ENCODE measurements around the gene COL8A2. TPM values are rescaled to one million over a fixed set of nuclear protein-coding genes. Genes with fewer than 3 reads are reported as not detected.

The COL8A2 gene
- total RNA-seq, 2 experiments from 2014 or later: 1.8 to 1.9 TPM

- Mint-ChIP-seq H3K27ac (no peak overlapping the region), H3K36me3 (no peaks in the 10 kb centered on the region), H3K4me1 (no peaks in the 10 kb centered on the region), H3K4me3 (no peak overlapping the region), H3K27me3 (no peaks in the 10 kb centered on the region), H3K9me3 (no peaks in the 10 kb centered on the region)
- no peak for DNase-seq
Measured at GRCh38 chr1:36055706-36056105, 69.3 kb downstream of the COL8A2 start.

DNA sequence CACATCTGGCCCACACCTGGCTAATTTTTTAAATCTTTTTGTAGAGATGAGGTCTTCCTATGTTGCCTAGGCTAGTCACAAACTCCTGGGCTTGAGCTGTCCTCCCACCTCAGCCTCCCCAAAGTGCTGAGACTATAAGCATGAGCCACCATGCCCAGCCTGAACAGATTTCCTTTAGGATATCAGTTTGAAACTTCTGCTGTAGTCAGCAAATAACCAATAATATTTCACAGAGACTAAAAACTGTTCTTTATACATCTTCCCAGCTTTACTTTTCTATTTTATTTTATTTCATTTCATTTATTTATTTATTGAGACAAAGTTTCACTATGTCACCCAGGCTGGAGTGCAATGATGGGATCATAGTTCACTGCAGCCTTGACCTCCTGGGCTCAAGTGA, 71.0 kb downstream of the COL8A2 start:
- Mint-ChIP-seq H3K27me3 (no peaks in the 10 kb centered on the region), H3K4me1 (no peaks in the 10 kb centered on the region), H3K9me3 (no peaks in the 10 kb centered on the region), H3K36me3 (peaks cover 2% of the 10 kb centered on the region), H3K27ac (no peak overlapping the region), H3K4me3 (no peak overlapping the region)
- no peak for DNase-seq

DNA sequence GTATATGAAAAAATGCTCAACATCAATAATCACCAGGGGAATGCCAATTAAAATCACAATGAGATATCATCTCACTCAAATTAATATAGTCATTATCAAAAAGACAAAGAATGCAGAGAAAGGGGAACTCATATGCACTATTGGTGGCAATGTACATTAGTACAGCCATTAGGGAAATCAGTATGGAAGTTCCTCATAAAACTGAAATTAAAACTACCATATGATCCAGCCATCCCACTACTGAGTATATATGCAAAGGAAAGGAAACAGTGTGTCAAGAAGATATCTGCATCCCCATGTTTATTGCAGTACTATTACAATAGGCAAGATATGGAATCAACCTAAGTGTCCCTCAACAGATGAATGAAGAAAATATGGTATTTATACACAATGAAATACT, 73.2 kb downstream of the COL8A2 start:
- Mint-ChIP-seq H3K9me3 (peaks cover 3% of the 10 kb centered on the region), H3K4me3 (no peak overlapping the region), H3K27ac (no peak overlapping the region), H3K4me1 (no peaks in the 10 kb centered on the region), H3K27me3 (no peaks in the 10 kb centered on the region), H3K36me3 (peaks cover 23% of the 10 kb centered on the region)
- no peak for DNase-seq

Other genes starting within 250 kb of the COL8A2 start
- 10 to 100 TPM; 40.4 to 40.8 TPM for gene AGO1, start 242.0 kb downstream of the COL8A2 start, total RNA-seq
- 10 to 100 TPM; 24.5 to 26.0 TPM for gene AGO3, start 194.1 kb downstream of the COL8A2 start, total RNA-seq
- gene TEKT2, start 41.1 kb downstream of the COL8A2 start, total RNA-seq: under 1 TPM in 1 of 2 experiments, not detected in 1; 0.19 TPM
- gene ADPRS, start 36.3 kb downstream of the COL8A2 start, total RNA-seq: 10 to 100 TPM; 47.0 to 48.7 TPM
- 10 to 100 TPM; 58.0 to 59.4 TPM for gene TRAPPC3, start 24.3 kb upstream of the COL8A2 start, total RNA-seq
- gene MAP7D1, start 30.9 kb upstream of the COL8A2 start, total RNA-seq: 100 to 1,000 TPM; 158 to 168 TPM
- 100 to 1,000 TPM; 159 TPM for gene THRAP3, start 99.2 kb upstream of the COL8A2 start, total RNA-seq
- gene SH3D21, start 181.1 kb upstream of the COL8A2 start, total RNA-seq: 1 to 10 TPM; 9.3 to 9.4 TPM
- 1 to 10 TPM; 5.3 to 6.3 TPM for gene EVA1B, start 198.4 kb upstream of the COL8A2 start, total RNA-seq

Data from activated naive CD8-positive, alpha-beta T cell treated with anti-CD3 and anti-CD28 coated beads for 36 hours (primary cell).